NB4 (cell line): Measurements from ENCODE around the gene MYH9.
A peak's percentile ranks its signal among the peaks of the same experiment; 100 is the strongest.

ENCODE experiments used
- DNase-seq: peaks from one replicate; pipeline ENCODE4 v3.0.0; 2010; ENCODE audit warnings: low read depth
- H3K4me3 ChIP-seq: one replicate; pipeline ENCODE4 v1.5.1; 2011; ENCODE audit warnings: mild to moderate bottlenecking, low read depth, low read length, moderate library complexity
- MYC ChIP-seq: IDR thresholded peaks from 2 replicates; pipeline ENCODE4 v1.6.1; 2011; ENCODE audit warnings: low read depth, low read length
- POLR2A ChIP-seq: IDR thresholded peaks from 2 replicates; pipeline ENCODE4 v1.6.1; 2011; ENCODE audit warnings: mild to moderate bottlenecking; ENCODE audit not compliant: insufficient read length; ENCODE audit errors: extremely low read depth
- TF ChIP-seq, protein P1 (sequence below): IDR thresholded peaks from one replicate; pipeline ENCODE4 v1.5.1; 2012; ENCODE audit warnings: low read depth, low read length
- TF ChIP-seq, protein P2 (sequence below): IDR thresholded peaks from 2 replicates; pipeline ENCODE4 v1.6.1; 2011; ENCODE audit warnings: low read depth, low read length

Gene MYH9

DNA sequence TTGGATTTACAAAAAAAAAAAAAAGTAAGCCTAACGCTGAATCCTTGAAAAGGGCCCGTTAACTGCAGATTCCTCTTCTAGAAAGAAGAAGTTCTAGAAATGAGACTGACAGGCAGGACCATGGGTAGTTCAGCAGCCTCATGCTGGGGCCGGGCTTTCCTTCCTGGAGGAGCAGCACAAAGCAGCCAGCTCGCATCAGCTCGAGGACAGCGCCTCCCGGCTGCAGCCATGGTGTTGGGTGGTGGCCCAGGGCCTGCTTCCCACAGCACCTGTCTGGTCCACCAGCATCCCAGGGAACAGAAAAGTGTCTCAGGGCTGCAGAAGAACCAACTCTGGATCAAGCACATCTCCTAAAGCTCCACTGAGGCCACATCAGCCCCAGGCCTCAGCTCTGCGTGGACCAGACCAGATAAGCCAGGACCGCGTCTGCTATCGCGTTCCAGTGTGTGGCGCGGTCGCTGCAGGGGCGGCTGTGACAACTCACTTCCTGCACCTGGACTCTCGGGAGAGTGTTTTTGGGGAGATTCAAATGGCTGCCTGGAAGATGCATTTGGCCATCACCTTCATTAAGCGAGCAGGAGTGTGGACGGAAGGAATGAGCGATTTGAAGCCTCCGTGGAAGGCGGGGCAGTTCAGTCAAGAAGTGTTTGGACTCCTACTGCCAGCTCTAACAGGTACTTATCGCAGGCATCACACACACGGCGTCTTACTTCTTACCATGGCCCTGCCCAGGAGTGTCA is 53.5 kb downstream of the MYH9 start:
- TF ChIP-seq, protein P1, sequence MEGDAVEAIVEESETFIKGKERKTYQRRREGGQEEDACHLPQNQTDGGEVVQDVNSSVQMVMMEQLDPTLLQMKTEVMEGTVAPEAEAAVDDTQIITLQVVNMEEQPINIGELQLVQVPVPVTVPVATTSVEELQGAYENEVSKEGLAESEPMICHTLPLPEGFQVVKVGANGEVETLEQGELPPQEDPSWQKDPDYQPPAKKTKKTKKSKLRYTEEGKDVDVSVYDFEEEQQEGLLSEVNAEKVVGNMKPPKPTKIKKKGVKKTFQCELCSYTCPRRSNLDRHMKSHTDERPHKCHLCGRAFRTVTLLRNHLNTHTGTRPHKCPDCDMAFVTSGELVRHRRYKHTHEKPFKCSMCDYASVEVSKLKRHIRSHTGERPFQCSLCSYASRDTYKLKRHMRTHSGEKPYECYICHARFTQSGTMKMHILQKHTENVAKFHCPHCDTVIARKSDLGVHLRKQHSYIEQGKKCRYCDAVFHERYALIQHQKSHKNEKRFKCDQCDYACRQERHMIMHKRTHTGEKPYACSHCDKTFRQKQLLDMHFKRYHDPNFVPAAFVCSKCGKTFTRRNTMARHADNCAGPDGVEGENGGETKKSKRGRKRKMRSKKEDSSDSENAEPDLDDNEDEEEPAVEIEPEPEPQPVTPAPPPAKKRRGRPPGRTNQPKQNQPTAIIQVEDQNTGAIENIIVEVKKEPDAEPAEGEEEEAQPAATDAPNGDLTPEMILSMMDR, result peak; percentile 24
- TF ChIP-seq POLR2A, result no peak
- peak; percentile 68 for DNase-seq
- H3K4me3 ChIP-seq, result no peak overlapping the region

DNA sequence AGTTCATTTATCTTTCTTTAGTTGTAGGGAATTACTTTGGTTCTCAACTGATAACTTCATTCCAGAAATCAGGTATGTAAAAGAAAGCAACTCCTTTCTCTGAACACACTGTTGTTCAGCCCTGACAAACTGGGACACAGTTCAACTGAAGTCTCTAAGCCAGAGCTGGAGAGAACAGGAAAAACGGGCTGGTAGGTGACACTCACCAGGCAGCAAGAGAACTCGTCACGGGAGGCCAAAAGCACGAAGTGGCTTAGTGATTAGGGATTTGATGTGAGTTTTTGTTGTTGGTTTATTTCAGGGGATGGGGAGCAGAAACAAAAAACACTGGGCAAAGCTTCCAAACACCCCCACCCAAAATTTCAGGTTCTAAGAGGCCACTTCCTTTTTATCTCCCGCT is 54.1 kb downstream of the MYH9 start:
- TF ChIP-seq, protein P2, sequence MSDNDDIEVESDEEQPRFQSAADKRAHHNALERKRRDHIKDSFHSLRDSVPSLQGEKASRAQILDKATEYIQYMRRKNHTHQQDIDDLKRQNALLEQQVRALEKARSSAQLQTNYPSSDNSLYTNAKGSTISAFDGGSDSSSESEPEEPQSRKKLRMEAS, result no peak
- TF ChIP-seq MYC, result no peak
- TF ChIP-seq, protein P1, result no peak
- TF ChIP-seq POLR2A, result no peak
- DNase-seq, result no peak
- H3K4me3 ChIP-seq, result no peak overlapping the region

DNA sequence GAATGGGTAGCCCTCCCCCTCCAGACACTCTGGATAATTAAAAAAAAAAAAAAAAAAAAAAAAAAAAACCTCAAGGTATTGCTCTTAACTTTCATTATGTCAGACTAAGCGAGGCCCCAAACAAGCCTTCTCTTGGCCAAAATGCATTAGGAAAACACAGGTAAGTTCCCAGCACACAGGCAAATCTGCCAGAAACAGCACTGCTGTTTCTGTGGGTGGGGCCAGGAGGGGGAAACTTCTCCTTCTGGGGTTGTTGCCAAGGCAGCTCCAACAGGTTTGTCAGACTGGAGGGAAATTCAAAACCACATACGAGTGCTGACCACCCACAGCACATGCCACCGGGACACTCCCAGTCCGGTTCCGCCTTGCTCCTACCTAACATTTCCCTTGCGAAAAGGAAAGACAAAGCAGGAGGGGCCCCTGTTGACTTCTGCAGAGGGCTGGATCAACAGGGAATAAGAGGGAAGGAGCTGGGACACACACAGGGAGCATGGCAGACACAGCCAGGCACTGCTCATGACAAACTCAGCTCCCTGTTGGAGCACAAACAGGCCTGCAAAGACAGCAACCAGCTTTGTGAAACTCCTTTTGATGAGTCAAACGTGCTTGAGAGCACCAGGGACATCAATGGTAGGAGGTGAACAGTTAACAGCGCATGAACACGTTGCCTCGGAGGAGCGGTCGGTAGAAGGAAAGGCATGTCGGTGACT is 55.0 kb downstream of the MYH9 start:
- peak; percentile 87 for DNase-seq
- H3K4me3 ChIP-seq, result peak overlapping the region; percentile 13
- no peak for TF ChIP-seq POLR2A
- TF ChIP-seq, protein P2, result peak; percentile 10; the same call in 1 of the 2 replicates

DNA sequence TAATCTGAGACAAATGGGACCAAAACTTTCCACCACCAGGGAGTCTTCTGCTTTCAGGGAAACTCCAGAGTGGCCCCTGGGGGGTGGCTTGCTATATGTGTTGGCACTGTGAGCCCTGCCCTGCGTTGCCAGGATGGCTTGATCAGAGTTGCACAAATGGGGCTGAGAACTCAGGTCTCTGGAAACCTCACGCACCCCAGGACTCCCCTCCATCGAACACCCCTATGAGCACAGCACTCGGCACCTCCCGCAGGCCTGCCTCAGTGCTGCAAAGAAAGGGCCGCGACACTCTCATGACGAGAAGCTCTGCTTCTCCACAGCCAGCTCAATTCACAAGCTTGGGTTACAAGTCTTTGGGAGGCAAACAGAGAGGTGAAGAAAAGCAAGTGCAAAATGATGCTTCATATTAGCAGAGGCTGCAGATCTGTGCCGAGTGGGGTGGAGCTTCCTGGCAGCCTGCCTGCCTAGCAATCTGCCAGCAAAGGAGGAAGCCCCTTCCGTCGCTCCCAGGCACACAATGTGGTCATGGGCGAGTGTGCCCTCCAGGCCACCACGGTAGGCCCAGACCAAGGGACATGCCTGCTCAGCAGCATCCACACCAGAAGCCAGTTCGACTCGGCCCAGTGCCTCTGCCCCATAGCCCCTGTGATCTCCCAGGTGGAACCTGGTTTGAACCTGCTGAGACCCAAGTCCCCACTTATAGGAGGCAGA is 55.7 kb downstream of the MYH9 start:
- DNase-seq, result peak; percentile 83
- TF ChIP-seq, protein P1, result no peak
- TF ChIP-seq MYC (0 out of 2 replicates have a peak, but pooled peaks have one; percentile 20), POLR2A (no peak)
- TF ChIP-seq, protein P2, result 0 out of 2 replicates have a peak, but pooled peaks have one; percentile 11
- H3K4me3 ChIP-seq, result peak overlapping the region; percentile 12

DNA sequence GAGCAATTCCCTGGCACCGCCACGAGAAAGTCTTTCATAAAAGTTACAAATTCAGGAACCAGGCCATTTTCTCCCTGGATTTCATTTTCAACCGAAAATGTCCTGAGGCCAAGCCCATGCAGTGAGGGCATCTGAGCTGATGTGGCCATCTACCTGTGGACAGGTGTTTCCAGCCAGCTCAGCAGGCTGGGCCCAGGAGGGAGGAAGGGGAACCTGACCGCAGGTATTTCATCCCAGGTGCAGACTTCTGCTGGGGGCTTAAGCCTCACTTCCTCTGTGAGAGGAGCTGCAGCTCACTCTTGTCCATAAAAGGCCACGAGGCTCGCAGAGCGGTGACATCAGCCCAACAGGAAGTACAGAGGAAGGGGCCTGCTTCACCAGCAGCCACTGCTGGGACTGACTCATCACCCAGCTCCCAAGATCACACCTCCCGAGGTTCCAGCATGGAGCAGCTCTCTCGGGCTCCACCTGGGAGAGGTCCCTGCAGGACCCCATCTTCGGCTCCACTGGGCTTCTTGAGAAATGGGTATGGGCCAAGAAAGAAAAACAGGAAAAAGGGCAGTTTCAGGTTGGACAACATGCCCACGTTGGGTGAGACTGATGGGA is 56.4 kb downstream of the MYH9 start:
- H3K4me3 ChIP-seq, result peak overlapping the region; percentile 12
- peak; percentile 94 for DNase-seq
- TF ChIP-seq, protein P2, result peak; percentile 79
- TF ChIP-seq MYC, result peak; percentile 82
- no peak for TF ChIP-seq POLR2A
- TF ChIP-seq, protein P1, result no peak
